GM12865 (cell line): ENCODE data around the gene GRIA1.

Experiments
- DNase-seq: peaks from one replicate; pipeline ENCODE4 v3.0.0; 2010; ENCODE audit warnings: low read depth
- H3K4me3 ChIP-seq: 2 replicates; pipeline ENCODE4 v1.5.1; 2011; ENCODE audit warnings: mild to moderate bottlenecking, low read depth, low read length, control low read depth
- CTCF ChIP-seq: IDR thresholded peaks from 2 replicates; pipeline ENCODE4 v1.5.1; 2011; ENCODE audit warnings: low read length, control low read depth, low read depth, inconsistent platforms; ENCODE audit not compliant: insufficient read depth; ENCODE audit errors: missing control alignments

GRIA1 gene

GRCh38 chr5:153748823-153749222 is 258.4 kb downstream of the GRIA1 start:
- H3K4me3 ChIP-seq, result no peak overlapping the region
- TF ChIP-seq CTCF, result no peak
- no peak for DNase-seq

- DNase-seq, result no peak
Observed at GRCh38 chr5:153749960-153750359, 259.5 kb downstream of the GRIA1 start.

GRCh38 chr5:153751251-153751650 is 260.8 kb downstream of the GRIA1 start:
- TF ChIP-seq CTCF, result no peak
- DNase-seq, result no peak
- H3K4me3 ChIP-seq, result no peak overlapping the region

More at GRCh38 chr5:153749960-153750359, 259.5 kb downstream of the GRIA1 start:
- H3K4me3 ChIP-seq, result no peak overlapping the region
- TF ChIP-seq CTCF, result no peak

- no peak for DNase-seq
- no peak overlapping the region for H3K4me3 ChIP-seq
- no peak for TF ChIP-seq CTCF
Observed at GRCh38 chr5:153752890-153753289, 262.4 kb downstream of the GRIA1 start.

GRCh38 chr5:153753645-153754432 is 263.4 kb downstream of the GRIA1 start:
- no peak for DNase-seq
- H3K4me3 ChIP-seq, result no peak overlapping the region

GRCh38 chr5:153755913-153756500 is 265.5 kb downstream of the GRIA1 start:
- no peak overlapping the region for H3K4me3 ChIP-seq
- no peak for DNase-seq
- TF ChIP-seq CTCF, result no peak

More at GRCh38 chr5:153753645-153754432, 263.4 kb downstream of the GRIA1 start:
- TF ChIP-seq CTCF, result no peak
